HepG2 (cell line): Measurements from ENCODE around the gene ICAM5. TPM values are rescaled to one million over a fixed set of nuclear protein-coding genes. Genes with fewer than 3 reads are reported as not detected.

ENCODE experiments used
- CREB1 ChIP-seq, 2 experiments: fragments of 450-650 bp in 1 of 2; IDR thresholded peaks; 2 replicates each; pipeline ENCODE4 v1.6.1; 2016 to 2017; ENCODE audit warnings: control low read depth in 1 of 2, mild to moderate bottlenecking in 1 of 2, missing compliant biosample characterization in 1 of 2, missing genetic modification characterization in 1 of 2
- GATAD1 ChIP-seq: IDR thresholded peaks from 2 replicates; pipeline ENCODE4 v1.6.1; 2016; ENCODE audit warnings: missing genetic modification reagents, missing compliant biosample characterization
- GTF3A ChIP-seq: sonication (generic); formaldehyde crosslinking; conservative IDR thresholded peaks from 2 replicates; pipeline ENCODE4 v1.4.0; 2020; ENCODE audit warnings: mild to moderate bottlenecking, missing genetic modification reagents
- HDAC2 ChIP-seq: sonication (generic); formaldehyde crosslinking; IDR thresholded peaks from 2 replicates; pipeline ENCODE4 v1.4.0; 2020; ENCODE audit warnings: missing genetic modification reagents
- HMGXB3 ChIP-seq: sonication (generic); formaldehyde crosslinking; IDR thresholded peaks from 2 replicates; pipeline ENCODE4 v1.4.0; 2020; ENCODE audit warnings: missing genetic modification reagents, borderline replicate concordance
- KLF12 ChIP-seq: sonication (generic); formaldehyde crosslinking; IDR thresholded peaks from 2 replicates; pipeline ENCODE4 v1.4.0; 2020; ENCODE audit warnings: missing genetic modification reagents, borderline replicate concordance
- MZF1 ChIP-seq: sonication (generic); formaldehyde crosslinking; IDR thresholded peaks from 2 replicates; pipeline ENCODE4 v1.8.1; 2023; ENCODE audit warnings: mild to moderate bottlenecking, missing genetic modification reagents, borderline replicate concordance
- NFKBIZ ChIP-seq: IDR thresholded peaks from 2 replicates; pipeline ENCODE4 v1.6.1; 2018; ENCODE audit warnings: missing genetic modification reagents, missing compliant biosample characterization
- PAX8 ChIP-seq: sonication (generic); formaldehyde crosslinking; IDR thresholded peaks from 2 replicates; pipeline ENCODE4 v1.8.0; 2022; ENCODE audit warnings: mild to moderate bottlenecking, missing genetic modification reagents, borderline replicate concordance
- POLR2G ChIP-seq: fragments of 200-400 bp; formaldehyde crosslinking; IDR thresholded peaks from 2 replicates; pipeline ENCODE4 v1.6.1; 2018; ENCODE audit warnings: mild to moderate bottlenecking, low read depth, low read length, moderate library complexity
- REL ChIP-seq: sonication (generic); formaldehyde crosslinking; conservative IDR thresholded peaks from 2 replicates; pipeline ENCODE4 v1.8.0; 2022; ENCODE audit warnings: mild to moderate bottlenecking, missing genetic modification reagents, moderate library complexity
- RNF2 ChIP-seq: fragments of 450-650 bp; conservative IDR thresholded peaks from 2 replicates; pipeline ENCODE4 v1.6.1; 2016; ENCODE audit warnings: low read depth
- SRF ChIP-seq: IDR thresholded peaks from 2 replicates; pipeline ENCODE4 v1.6.1; 2011; ENCODE audit warnings: mild to moderate bottlenecking, low read depth, low read length, moderate library complexity
- THAP9 ChIP-seq: sonication (generic); formaldehyde crosslinking; IDR thresholded peaks from 2 replicates; pipeline ENCODE4; 2020; ENCODE audit warnings: missing genetic modification reagents, mild to moderate bottlenecking, borderline replicate concordance
- ZBED4 ChIP-seq: sonication (generic); formaldehyde crosslinking; IDR thresholded peaks from 2 replicates; pipeline ENCODE4 v1.4.0; 2020; ENCODE audit warnings: missing genetic modification reagents, borderline replicate concordance
- ZNF12 ChIP-seq: sonication (generic); formaldehyde crosslinking; IDR thresholded peaks from 2 replicates; pipeline ENCODE4 v1.5.0; 2020; ENCODE audit warnings: missing genetic modification reagents
- ZNF746 ChIP-seq: sonication (generic); formaldehyde crosslinking; IDR thresholded peaks from 2 replicates; pipeline ENCODE4 v1.8.0; 2022; ENCODE audit warnings: mild to moderate bottlenecking, missing genetic modification reagents
- ZNF768 ChIP-seq: sonication (generic); formaldehyde crosslinking; IDR thresholded peaks from 2 replicates; pipeline ENCODE4 v1.4.0; 2020; ENCODE audit warnings: missing genetic modification reagents
- polyA plus RNA-seq, 8 experiments: library from polyadenylated mRNA; depleted of rRNA in 3 of 8; stranded (reverse) in 7 of 8; unstranded in 1 of 8; fragments of >200 nt; fragmentation: Illumina TruSeq in 4 of 8; extraction: Trizol in 4 of 8; gene quantifications; 2 replicates each; pipeline versions ENCODE4 v1.2.1 to v1.2.3, GENCODE V29; 2011 to 2016; ENCODE audit warnings: low read depth in 4 of 8, missing spikeins in 1 of 8, mixed read lengths in 1 of 8; ENCODE audit not compliant: insufficient read depth in 1 of 8
- total RNA-seq, 5 experiments: library from RNA; depleted of rRNA; stranded (reverse); fragments of >200 nt; fragmentation: Illumina TruSeq; extraction: Trizol; gene quantifications; 2 replicates each; pipeline ENCODE4 v1.2.3, GENCODE V29; 2016; ENCODE audit warnings: low read depth in 1 of 5

The ICAM5 gene
- total and polyA plus RNA-seq, 2 of the 13 experiments (the other 11 are each of a cell fraction or from before 2014, with no cell fraction given), result 0.46 to 1.6 TPM

- no peak for TF ChIP-seq HMGXB3 (CRISPR knock-in tag)
- no peak for TF ChIP-seq HDAC2 (CRISPR knock-in tag)
- TF ChIP-seq NFKBIZ (CRISPR knock-in tag), result no peak
- 0 out of 2 replicates have a peak, but pooled peaks have one; percentile 62 for TF ChIP-seq ZNF746 (CRISPR knock-in tag)
- peak; percentile 32; the same call in 1 of the 2 replicates for TF ChIP-seq ZNF768
- no peak for TF ChIP-seq PAX8
- TF ChIP-seq SRF, result no peak
- no peak for TF ChIP-seq POLR2G
- no peak for TF ChIP-seq CREB1 (IDR thresholded peaks at IDR 0.05)
- TF ChIP-seq CREB1 (CRISPR knock-in tag; IDR thresholded peaks at IDR 0.05), result no peak
- no peak for TF ChIP-seq ZBED4 (CRISPR knock-in tag)
- TF ChIP-seq THAP9 (CRISPR knock-in tag), result peak; percentile 56; the same call in 1 of the 2 replicates
- peak; percentile 35; the same call in 1 of the 2 replicates for TF ChIP-seq ZNF12 (CRISPR knock-in tag)
- 0 out of 2 replicates have a peak, but pooled peaks have one; percentile 78 for TF ChIP-seq RNF2
- no peak for TF ChIP-seq GTF3A
- no peak for TF ChIP-seq MZF1 (CRISPR knock-in tag)
- TF ChIP-seq KLF12 (CRISPR knock-in tag), result no peak
- no peak for TF ChIP-seq REL (CRISPR knock-in tag)
- TF ChIP-seq GATAD1, result no peak
Measured at GRCh38 chr19:10289167-10289835, 451 bp upstream of the ICAM5 start (continued).
